ENCODE data around the gene OR2T8.

OR2T8 gene

DNA sequence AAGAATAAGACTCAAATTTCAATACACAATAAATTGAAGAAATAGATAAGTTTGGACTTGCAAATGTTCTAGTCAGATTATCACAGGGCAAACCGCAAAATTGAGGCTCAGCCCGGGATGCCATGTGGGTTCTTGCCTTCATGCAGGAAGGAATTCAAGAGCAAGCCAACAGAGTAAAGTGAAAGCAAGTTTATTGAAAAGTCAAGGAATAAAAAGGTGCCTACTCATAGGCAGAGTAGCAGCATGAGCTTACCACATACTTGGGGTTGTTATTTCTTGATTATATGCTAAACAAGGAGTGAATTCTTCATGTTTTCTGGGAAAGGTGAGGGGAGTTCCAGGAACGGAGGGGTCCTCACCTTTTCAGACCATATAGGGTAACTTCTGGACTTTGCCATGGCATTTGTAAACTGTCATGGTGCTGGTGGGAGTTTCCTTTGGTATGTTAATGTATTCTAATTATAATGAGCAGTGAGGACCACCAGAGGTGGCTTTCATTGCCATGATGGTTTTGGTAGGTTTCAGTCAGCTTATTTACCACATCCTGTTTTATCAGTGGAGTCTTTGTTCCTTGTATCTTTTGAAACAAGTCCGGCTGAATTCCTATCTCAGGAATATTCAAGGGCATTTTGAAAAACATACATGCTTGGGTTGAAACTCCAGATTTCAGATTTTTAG lies 43.0 kb downstream of the OR2T8 start:
- no peak for DNase-seq (ENCODE audit: low read depth)

DNA sequence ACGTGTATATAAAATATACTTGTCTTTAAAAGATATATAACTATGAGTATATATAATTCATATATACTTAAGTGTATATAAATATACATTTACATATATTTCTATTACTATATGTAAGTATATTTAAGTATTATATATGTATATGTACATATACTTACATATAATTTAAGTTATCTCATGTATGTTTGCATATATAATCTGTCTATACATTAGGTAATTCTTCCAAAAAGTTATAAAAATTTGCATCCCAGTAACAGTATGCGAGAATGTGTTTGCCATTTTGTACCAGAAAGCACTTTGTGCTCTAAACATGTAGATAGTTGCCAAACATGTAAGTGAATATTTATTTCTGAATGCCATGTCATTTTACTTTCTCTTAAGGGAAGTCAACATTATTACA lies 44.9 kb downstream of the OR2T8 start, which contains the start of gene OR2AK2:
Gene OR2AK2 (plus strand): TSS at position 301 of the 400 bp plus-strand sequence. CDS start 144 bp downstream, outside the sequence.
- no peak for DNase-seq (ENCODE audit: low read depth)

DNA sequence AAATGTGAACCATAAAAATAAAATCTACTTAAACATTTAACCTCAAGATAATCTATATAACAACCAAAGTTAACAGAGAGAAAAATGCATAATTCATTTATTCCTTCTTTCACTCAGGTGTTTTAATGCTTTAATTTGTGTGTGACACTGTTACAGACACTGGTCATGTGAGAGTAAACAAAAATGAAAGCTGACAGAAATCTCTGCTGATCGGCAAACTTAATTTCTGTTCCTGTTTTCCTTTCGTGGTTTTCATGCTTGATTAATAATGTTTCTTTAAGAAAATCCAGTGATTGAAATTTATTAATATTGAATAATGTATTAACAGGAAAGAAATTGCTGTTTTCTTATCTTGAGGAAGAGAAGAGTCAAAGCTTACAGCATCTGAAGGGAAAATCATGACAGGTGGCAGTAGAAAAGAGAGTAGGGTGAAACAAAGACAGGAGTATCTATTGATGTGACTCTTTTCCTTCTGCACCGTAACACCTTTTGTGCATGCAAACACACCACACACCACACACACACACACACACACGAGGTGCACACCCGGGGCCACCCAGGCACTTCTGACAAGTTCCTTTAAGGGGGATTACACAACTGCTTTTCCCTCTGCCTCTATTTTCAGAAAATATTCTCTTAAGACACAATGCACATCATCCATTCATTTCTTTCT lies 46.6 kb downstream of the OR2T8 start:
- DNase-seq (ENCODE audit: low read depth) = no peak

Measured in iris pigment epithelial cell (primary cell).